NB4 (cell line): ENCODE data around the gene C10orf71.

Experiments
- CTCF ChIP-seq: IDR thresholded peaks from one replicate; pipeline ENCODE4 v1.5.1; 2012; ENCODE audit warnings: low read depth, low read length
- MAX ChIP-seq: IDR thresholded peaks from 2 replicates; pipeline ENCODE4 v1.6.1; 2011; ENCODE audit warnings: low read depth, low read length
- MYC ChIP-seq: IDR thresholded peaks from 2 replicates; pipeline ENCODE4 v1.6.1; 2011; ENCODE audit warnings: low read depth, low read length
- POLR2A ChIP-seq: IDR thresholded peaks from 2 replicates; pipeline ENCODE4 v1.6.1; 2011; ENCODE audit warnings: mild to moderate bottlenecking; ENCODE audit not compliant: insufficient read length; ENCODE audit errors: extremely low read depth

GRCh38 chr10:49301302-49301701 lies 2.3 kb downstream of the C10orf71 start:
- no peak for TF ChIP-seq POLR2A
- no peak for TF ChIP-seq CTCF
- no peak for TF ChIP-seq MYC
- TF ChIP-seq MAX, result no peak
